Stimulated activated CD4-positive, alpha-beta T cell treated with anti-CD3 and anti-CD28 coated beads, Interleukin-1b, Interleukin-23, amount 100 ng/mL, for 24 hours (primary cell): ENCODE results near the gene SULT4A1.

Source experiments
- DNase-seq, 4 experiments: peaks; one replicate each; pipeline ENCODE4 v3.0.0-alpha.2; 2020; ENCODE audit warnings: low read depth in 4 of 4, low spot score in 1 of 4

The SULT4A1 gene

DNA sequence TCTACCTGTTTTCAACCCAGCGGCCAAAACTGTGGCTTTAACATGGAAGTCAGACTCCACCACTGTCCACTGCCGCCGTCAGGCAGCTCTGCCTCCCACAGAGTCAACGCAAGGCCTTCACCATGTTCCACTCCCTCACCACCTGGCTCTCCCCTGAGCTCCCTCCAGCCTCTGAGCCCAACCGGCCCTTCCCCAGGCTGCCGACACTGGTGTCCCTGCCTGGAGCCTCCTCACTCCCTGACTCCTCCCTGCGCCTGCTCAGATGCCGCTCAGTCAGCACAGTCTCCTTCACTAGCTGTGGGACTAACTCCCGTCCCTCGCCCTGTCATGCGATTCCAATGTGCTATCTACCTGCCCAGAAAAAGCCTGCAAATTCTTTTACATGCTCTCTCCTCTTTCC lies 16.3 kb downstream of the SULT4A1 start:
- no peak for DNase-seq

DNA sequence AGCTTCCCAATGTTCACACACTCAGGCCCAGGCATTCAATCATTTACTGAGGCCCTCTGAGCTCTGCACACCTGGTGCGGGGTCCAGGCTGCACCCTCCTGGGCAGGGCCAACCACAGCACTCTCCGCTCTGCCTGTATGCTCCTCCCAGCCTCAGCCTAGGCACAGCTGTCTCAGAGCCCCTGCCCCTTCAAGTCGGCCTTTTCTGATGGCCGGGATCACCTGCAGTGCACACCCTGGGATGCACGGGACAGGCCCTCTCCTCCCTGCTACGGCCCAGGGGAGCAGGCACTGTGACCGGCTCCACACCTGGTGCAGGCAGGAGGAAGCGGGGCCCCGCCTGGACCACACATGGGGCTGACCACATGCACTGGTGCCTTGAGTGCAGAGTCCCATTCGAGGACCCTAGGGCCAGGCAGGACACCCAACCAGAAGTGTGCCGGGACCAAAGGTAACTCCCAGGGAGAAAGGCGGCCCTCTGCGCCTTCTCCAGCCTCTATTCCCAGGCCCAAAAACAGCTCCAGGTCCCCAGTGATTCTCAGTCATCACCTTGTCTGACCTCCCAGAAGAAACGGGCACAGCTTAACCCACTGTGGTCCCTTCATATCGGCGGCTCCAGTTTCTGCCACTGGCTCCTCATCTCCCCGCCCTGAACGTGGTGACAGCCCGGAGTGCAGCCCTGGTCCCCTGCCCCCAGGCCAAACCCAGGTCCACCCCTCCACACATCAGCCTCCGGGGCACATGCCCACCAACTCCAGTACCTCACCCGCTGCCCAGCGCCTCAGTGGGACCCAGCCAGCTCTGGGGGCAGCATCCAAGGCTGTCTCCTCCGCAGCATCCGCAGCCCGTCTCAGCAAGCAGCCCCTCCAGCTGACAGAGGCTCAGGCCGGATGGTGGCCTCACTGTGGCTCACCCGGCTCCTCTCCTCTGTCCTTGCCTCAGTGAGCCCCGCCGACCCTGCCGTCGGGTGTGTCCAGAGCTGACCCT lies 17.5 kb downstream of the SULT4A1 start:
- no peak for DNase-seq

GRCh38 chr22:43843783-43844530 lies 18.4 kb downstream of the SULT4A1 start:
- DNase-seq, result no peak

DNA sequence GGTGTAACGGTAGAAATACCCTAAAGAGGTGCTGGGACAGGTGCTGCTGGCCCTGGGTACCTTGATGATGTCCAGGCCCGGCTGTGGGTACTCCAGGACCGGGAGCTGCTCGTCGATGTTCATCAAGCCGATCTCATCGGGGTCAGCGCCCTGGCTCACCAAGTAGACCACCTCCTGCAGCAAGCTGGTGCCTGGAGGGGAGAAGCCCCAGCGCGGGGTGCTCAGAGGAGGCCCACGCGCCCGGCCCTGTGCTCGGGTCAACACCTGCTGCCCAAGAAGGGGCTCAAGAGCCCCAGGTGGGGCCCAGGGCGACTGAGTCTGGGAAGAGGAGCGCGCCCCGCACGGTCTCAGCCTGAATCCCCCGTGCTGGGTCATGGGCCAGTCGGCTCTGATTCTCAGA lies 20.6 kb downstream of the SULT4A1 start:
- no peak for DNase-seq

- no peak for DNase-seq
These were observed 21.5 kb downstream of the SULT4A1 start for GRCh38 chr22:43840851-43841250.

- no peak for DNase-seq
These were observed 21.9 kb downstream of the SULT4A1 start for GRCh38 chr22:43840431-43840830.

- no peak for DNase-seq
These were observed 22.5 kb downstream of the SULT4A1 start for GRCh38 chr22:43839781-43840180.

GRCh38 chr22:43838571-43839307 lies 23.6 kb downstream of the SULT4A1 start:
- no peak for DNase-seq

DNA sequence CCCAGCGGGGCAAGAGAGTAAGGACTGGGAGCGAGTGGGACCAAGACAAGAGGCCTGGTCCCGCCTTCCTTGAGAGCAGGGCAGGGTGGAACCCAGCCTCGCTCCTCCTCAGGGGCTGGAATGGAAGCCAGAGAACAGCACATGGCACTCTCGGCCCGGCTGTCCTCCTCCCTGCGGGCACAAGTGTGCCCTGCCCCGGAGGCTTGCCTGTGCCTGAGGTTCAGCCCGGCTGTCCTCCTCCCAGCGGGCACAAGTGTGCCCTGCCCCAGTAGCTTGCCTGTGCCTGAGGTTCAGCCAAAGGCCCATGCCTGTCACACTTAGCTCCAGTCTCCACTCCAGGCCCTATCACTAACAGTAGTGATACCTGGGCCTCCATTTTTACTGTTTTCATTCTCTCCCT lies 24.2 kb downstream of the SULT4A1 start:
- no peak for DNase-seq

GRCh38 chr22:43837666-43838065 lies 24.6 kb downstream of the SULT4A1 start:
- DNase-seq, result no peak

GRCh38 chr22:43835736-43836135 lies 26.6 kb downstream of the SULT4A1 start:
- DNase-seq, result no peak

GRCh38 chr22:43835166-43835565 lies 27.1 kb downstream of the SULT4A1 start:
- DNase-seq, result no peak

- DNase-seq, result no peak
These were observed 28.8 kb downstream of the SULT4A1 start for GRCh38 chr22:43833286-43834240.

- DNase-seq, result no peak
These were observed 29.7 kb downstream of the SULT4A1 start for GRCh38 chr22:43832393-43833265.

- DNase-seq, result no peak
These were observed 30.5 kb downstream of the SULT4A1 start for GRCh38 chr22:43831561-43832392.

DNA sequence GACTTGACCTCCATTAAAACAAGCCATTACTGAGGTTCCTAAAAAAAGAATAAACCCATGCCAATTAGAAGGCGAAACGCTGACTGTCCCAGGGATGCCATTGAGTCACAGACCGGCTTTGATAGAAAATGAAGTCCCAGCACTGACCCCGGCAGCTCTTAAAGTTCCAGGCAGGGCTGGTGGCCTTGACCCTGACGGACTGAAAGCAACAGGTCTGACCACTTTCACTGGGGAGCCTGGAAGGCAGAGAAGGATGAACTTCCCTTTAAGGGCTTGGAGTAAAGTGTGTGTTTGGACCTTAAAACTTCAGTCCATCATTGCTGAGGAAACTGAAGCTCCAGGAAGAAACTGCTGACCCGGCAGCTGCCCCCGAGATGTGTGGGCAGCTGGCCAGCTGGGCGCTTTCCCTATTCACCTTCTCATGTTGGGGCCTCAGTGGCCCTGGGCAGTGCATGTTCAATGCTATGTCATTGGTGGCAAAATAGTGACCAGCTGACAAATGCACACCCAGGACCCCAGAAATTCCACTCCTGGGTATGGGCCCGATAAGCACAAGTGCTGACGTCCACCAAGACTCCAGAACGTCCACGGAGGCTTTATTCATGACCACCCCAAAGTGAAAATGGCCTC lies 31.3 kb downstream of the SULT4A1 start:
- DNase-seq, result no peak

GRCh38 chr22:43829904-43830851 lies 32.1 kb downstream of the SULT4A1 start:
- DNase-seq, result no peak
